Brain pericyte (primary cell): ENCODE measurements around the gene ANKRD13D.
A peak's percentile ranks its signal among the peaks of the same experiment; 100 is the strongest.
"Not testable (repeated sequence)": the region's sequence is repeated elsewhere in the genome, so short reads cannot be mapped to it uniquely, and the experiment has no call there.

Experiments used
- DNase-seq: peaks from one replicate; pipeline ENCODE4 v3.0.0-alpha.2; 2012; ENCODE audit warnings: low read depth, low spot score

The ANKRD13D gene

GRCh38 chr11:67289226-67289650, at the start of gene ANKRD13D:
Gene ANKRD13D, plus strand, starts transcription at chr11:67289303. Its CDS starts 158 bp downstream, at chr11:67289461.
- DNase-seq = no peak

DNA sequence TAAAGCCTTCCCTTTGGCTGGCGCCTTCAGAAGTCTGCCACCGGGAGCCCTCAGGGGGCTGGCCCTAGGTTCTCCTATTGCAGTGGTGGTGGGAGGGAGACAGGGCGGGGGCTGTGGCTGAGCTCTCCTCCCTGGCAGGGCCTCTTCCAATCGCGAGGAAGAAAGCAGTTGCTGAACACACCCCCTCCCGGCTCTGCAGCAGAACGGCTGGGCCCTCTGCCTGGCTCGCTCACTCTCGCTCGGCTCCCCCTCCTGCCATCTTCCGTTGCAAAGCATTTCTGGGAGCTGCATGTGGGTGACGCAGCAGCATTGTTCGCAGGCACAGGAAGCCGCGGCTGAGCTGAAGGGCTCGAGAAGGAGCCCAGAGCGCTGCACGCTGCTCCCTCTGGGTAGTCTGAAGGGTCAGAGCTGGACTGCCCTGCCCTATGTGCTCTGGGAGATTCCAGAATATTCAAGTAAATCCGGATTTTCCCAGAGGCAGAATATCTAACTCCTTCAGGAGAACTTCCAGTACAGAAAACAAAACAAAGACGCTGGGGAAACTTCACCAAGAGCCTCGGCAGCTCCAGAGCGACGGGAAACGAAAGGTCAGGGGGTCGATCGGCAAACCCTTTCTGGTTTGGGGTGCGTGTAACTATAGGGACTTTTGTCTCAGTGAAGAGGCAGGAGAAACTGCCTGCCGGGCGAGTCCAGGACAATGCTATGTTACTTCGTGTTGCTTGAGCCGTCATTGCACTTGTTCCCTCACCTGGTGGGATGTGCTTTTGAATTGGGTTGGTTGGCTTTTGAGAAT, 49.1 kb upstream of the ANKRD13D start:
- DNase-seq = peak; percentile 97

GRCh38 chr11:67240576-67241389, 48.3 kb upstream of the ANKRD13D start:
- no peak for DNase-seq

DNA sequence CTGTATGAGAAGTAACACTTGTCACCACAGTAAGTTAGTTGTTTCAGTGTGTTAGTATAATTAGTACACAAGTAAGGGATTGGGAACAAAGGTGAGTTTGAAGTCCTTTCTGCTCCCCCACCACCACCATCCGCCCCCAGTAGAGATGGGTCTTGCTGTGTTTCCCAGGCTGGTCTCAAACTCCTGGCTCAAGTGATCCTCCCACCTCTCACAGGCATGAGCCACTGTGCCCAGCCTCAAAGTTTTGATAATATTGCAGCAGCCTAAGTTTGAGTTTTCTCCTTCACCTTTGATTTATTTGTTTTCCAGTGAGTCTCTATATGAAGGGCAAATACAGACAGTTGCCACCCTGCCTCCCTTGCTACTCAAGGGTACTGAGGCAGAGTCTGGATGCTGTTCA, 46.6 kb upstream of the ANKRD13D start:
- no peak for DNase-seq

- no peak for DNase-seq
These were observed 46.1 kb upstream of the ANKRD13D start for GRCh38 chr11:67243051-67243450.

DNA sequence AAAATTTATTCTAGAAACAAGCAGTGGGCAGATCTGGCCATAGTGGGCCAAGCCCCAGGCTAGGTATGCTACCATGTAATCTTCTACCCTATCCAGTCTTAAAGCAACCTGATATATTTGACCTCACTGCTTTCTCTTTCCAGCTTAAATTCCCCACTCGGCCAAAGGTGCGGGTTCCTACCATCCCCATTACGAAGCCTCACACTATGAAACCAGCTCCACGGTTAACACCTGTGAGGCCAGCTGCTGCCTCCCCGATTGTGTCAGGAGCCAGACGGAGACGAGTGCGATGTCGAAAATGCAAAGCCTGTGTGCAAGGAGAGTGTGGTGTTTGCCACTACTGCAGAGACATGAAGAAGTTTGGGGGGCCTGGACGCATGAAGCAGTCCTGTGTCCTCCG, 44.1 kb upstream of the ANKRD13D start:
- DNase-seq = no peak

DNA sequence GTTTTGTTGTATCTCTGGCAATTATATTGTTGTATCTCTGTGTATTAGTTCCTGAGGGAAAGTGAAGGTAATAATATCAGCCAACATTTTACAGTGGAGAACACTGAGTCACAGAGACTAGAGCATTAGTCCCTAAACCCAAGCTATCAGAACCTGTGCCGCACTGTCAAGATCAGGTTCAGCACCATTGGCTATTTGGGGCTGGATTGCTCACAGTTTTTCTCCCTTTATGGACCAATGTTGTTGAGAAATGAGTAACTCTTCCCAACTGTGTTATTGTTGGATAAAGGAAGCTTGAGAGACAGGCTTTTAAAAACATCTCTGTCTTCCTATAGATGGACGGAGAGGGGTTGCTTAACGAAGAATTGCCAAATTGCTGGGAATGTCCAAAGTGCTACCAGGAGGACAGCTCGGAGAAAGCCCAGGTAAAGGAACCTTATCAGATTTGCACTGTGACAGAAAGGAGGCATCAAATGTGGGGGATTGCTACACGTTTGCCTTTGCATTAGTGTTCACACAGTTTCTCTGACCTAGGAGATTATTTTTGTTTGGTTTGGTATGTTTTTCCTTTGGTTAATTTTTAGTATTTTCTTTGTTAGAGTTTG, 41.1 kb upstream of the ANKRD13D start:
- no peak for DNase-seq

GRCh38 chr11:67248653-67249052, 40.5 kb upstream of the ANKRD13D start:
- DNase-seq = no peak

- DNase-seq = no peak
These were observed 38.8 kb upstream of the ANKRD13D start for GRCh38 chr11:67250059-67251043.

GRCh38 chr11:67251841-67252240, 37.3 kb upstream of the ANKRD13D start:
- no peak for DNase-seq

DNA sequence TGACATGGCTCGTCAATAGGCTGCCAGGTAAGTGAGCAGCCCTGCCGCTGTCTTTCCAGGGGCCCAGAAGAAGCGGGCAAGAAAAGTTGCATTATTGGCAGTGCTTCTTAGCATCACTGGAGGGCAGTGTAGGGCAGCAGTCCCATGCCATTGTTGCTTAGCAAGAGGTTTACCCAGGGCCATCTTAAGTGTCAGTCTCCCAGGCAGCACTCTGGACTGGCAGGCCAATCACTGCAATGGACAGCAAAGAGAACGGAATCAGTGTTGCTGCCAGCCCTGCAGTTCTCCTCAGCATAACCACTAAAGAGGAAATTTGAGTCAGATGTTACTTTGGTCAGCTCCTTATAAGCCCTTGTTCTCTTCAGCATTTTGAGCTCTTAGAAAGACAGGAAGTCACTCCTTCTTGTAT, 36.3 kb upstream of the ANKRD13D start:
- no peak for DNase-seq

GRCh38 chr11:67253872-67254624, 35.1 kb upstream of the ANKRD13D start:
- DNase-seq = no peak

DNA sequence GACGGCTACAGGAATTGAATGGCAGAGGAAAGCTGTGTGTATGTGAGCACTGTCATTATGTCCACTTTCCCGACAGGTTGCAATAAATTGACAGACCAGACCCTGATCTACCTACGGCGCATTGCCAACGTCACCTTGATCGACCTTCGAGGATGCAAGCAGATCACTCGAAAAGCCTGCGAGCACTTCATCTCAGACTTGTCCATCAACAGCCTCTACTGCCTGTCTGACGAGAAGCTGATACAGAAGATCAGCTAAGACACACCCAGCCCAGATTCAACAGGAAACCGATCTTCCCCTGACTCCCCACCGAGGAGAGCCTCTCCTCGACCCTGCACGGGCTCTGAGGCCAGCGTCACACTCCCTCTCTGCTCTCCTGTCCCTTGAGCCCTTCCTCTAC, 34.3 kb upstream of the ANKRD13D start:
- no peak for DNase-seq

DNA sequence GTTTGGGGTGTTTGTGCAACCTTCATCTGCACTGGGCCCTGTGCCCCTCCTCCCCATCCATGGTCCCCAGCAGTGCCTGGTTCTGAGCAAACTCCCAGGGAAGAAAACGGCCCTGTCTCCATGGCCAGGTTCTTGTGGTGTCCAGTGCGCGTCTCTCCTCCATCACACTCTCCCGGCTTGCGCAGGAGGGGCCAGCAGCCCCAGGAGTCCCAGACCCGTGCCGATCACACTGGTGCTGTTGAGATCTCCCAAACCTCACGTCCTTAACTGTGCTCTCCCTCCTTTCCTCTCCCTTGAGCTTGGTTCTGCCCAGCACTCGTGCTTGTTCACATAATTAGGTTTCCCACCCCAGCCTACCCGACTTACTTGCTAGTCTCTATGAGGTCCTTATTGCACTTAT, 33.8 kb upstream of the ANKRD13D start:
- DNase-seq = no peak

DNA sequence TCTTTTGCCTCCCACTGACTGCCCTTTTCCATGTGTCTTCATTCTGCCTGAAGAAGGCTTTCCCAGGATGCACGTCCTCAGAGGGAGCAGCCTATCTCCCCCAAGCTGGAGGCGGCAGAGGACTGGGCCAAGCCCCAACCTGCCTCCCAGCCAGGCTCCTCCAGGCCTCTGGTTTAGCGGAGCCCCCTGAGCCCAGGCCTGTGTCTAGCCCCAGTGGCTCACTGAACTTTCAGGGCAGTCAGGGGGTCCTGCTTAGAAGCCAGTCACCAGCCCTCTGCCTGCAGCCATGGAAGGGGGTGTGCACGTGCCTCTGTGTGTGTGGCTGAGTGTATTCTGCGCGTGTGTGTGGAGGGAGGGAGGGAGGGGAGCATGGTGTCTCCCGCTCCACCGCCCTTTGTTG, 33.2 kb upstream of the ANKRD13D start:
- no peak for DNase-seq

GRCh38 chr11:67256477-67257135, 32.5 kb upstream of the ANKRD13D start:
- no peak for DNase-seq

- DNase-seq = no peak
These were observed 28.7 kb upstream of the ANKRD13D start for GRCh38 chr11:67260406-67260805.

DNA sequence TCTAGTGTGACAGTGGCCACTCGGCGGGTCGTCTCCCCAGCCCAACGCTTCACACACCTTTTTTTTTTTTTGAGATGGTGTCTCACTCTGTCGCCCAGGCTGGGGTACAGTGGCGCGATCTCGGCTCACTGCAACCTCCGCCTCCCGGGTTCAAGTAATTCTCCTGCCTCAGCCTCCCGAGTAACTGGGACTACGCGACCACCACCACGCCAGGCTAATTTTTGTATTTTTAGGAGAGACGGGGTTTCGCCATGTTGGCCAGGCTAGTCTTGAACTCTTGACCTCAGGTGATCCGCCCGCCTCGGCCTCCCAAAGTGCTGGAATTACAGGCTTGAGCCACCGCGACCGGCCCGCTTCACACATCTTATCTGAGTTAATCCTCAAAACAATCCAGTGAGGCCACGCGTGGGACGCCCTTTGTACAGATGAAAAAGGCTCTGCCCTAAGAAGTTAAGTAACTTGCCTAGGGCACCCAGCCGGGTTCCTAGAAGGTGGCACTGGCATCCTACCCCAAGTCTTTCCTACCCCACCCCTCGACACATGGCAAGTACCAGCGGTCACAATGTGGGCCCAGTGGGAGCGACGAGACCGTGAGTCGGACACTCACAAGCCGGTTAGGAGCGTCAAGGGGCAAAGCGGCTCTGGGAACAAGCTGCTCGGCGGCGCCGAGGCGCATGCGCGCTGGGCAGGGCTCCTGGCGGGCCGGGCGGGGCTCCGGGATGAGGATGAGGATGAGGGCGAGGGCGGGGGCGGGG, 28.0 kb upstream of the ANKRD13D start:
- DNase-seq = not testable (repeated sequence)

- DNase-seq = no peak
These were observed 27.5 kb upstream of the ANKRD13D start for GRCh38 chr11:67261640-67261945.
